GM06990 (cell line): ENCODE measurements around the gene SLC12A5.
"Not testable (repeated sequence)": the region's sequence is repeated elsewhere in the genome, so short reads cannot be mapped to it uniquely, and the experiment has no call there.

Experiments used
- DNase-seq: peaks from one replicate; pipeline ENCODE4 v3.0.0-alpha.2; 2011; ENCODE audit not compliant: insufficient read length; ENCODE audit errors: extremely low read depth
- H3K27me3 ChIP-seq: replicated peaks from 2 replicates; pipeline ENCODE4 v1.6.0; 2011; ENCODE audit warnings: low read length; ENCODE audit not compliant: control insufficient read depth, insufficient read depth
- H3K36me3 ChIP-seq: 2 replicates; pipeline ENCODE4 v1.5.1; 2011; ENCODE audit warnings: low read length; ENCODE audit not compliant: control insufficient read depth, insufficient read depth
- H3K4me3 ChIP-seq: replicated peaks from 2 replicates; pipeline ENCODE4 v1.5.1; 2011; ENCODE audit warnings: low read depth, mild to moderate bottlenecking, control low read depth, low read length
- TF ChIP-seq, protein P1 (sequence below): IDR thresholded peaks from 2 replicates; pipeline ENCODE4 v1.5.1; 2011; ENCODE audit warnings: low read length, control low read depth, mild to moderate bottlenecking, inconsistent platforms; ENCODE audit not compliant: insufficient read depth, poor library complexity, severe bottlenecking

Gene SLC12A5

GRCh38 chr20:45991616-45992015, 37.4 kb upstream of the SLC12A5 start:
- Histone ChIP-seq H3K27me3 (no peaks in the 10 kb centered on the region), H3K4me3 (no peak overlapping the region), H3K36me3 (no peaks in the 10 kb centered on the region)
- TF ChIP-seq, protein P1, sequence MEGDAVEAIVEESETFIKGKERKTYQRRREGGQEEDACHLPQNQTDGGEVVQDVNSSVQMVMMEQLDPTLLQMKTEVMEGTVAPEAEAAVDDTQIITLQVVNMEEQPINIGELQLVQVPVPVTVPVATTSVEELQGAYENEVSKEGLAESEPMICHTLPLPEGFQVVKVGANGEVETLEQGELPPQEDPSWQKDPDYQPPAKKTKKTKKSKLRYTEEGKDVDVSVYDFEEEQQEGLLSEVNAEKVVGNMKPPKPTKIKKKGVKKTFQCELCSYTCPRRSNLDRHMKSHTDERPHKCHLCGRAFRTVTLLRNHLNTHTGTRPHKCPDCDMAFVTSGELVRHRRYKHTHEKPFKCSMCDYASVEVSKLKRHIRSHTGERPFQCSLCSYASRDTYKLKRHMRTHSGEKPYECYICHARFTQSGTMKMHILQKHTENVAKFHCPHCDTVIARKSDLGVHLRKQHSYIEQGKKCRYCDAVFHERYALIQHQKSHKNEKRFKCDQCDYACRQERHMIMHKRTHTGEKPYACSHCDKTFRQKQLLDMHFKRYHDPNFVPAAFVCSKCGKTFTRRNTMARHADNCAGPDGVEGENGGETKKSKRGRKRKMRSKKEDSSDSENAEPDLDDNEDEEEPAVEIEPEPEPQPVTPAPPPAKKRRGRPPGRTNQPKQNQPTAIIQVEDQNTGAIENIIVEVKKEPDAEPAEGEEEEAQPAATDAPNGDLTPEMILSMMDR, result no peak
- DNase-seq, result no peak

- no peak overlapping the region for H3K4me3 ChIP-seq
- TF ChIP-seq, protein P1, result no peak
- no peak for DNase-seq
- H3K36me3 ChIP-seq, result no peaks in the 10 kb centered on the region
- no peaks in the 10 kb centered on the region for H3K27me3 ChIP-seq
These were observed 35.6 kb upstream of the SLC12A5 start for GRCh38 chr20:45993197-45993951.

- no peaks in the 10 kb centered on the region for H3K36me3 ChIP-seq
- no peak for DNase-seq
- no peaks in the 10 kb centered on the region for H3K27me3 ChIP-seq
- no peak overlapping the region for H3K4me3 ChIP-seq
- TF ChIP-seq, protein P1, result no peak
These were observed 34.1 kb upstream of the SLC12A5 start for GRCh38 chr20:45994761-45995493.

DNA sequence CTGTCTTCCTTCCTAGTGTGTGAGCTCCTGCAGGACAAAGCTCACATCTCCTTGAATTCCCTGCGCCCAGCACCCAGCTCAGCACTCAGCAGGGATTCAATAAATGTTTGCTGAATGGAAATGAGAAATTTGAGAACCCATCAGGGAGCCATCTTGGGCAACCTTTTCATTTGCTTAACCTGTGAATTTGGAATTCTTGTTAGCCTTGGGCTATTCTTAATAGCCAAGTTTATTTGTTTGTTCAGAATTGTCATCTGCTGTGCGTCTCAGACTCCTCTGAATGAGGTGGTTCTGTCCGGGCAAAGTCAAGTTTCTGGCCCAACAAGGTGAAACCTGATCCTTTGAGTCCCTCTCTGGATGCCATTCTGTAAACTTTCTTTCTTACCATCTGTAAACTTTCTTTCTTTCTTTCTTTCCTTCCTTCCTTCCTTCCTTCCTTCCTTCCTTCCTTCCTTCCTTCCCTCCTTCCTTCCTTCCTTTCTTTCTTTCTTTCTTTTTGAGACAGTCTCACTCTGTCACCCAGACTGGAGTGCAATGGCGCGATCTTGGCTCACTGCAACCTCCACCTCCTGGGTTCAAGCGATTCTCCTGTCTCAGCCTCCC, 33.4 kb upstream of the SLC12A5 start:
- not testable (repeated sequence) for DNase-seq, H3K4me3 ChIP-seq, H3K36me3 ChIP-seq, H3K27me3 ChIP-seq

- Histone ChIP-seq H3K27me3 (no peaks in the 10 kb centered on the region), H3K36me3 (no peaks in the 10 kb centered on the region), H3K4me3 (no peak overlapping the region)
- TF ChIP-seq, protein P1, result no peak
- DNase-seq, result no peak
These were observed 31.8 kb upstream of the SLC12A5 start for GRCh38 chr20:45997187-45997586.

- H3K4me3 ChIP-seq, result no peak overlapping the region
- TF ChIP-seq, protein P1, result no peak
- no peaks in the 10 kb centered on the region for H3K27me3 ChIP-seq
- no peak for DNase-seq
- no peaks in the 10 kb centered on the region for H3K36me3 ChIP-seq
These were observed 30.7 kb upstream of the SLC12A5 start for GRCh38 chr20:45998337-45998736.
